ENCODE data around the gene SYT11. TPM values are rescaled to one million over a fixed set of nuclear protein-coding genes. Genes with fewer than 3 reads are reported as not detected.

SYT11 gene
- total and polyA plus RNA-seq, 4 donors = 0.91 to 22.4 (median 8.1) TPM

GRCh38 chr1:155909894-155910293, 50.5 kb downstream of the SYT11 start:
- H3K9ac ChIP-seq (ENCODE audit: insufficient read depth in 1 of 2, low read length in 2 of 2) = peak overlapping the region in 1 of 2 donors; percentile 94
- H3K36me3 ChIP-seq (ENCODE audit: control insufficient read depth in 4 of 4, insufficient read depth in 4 of 4, low read length in 4 of 4) = peaks cover 22 to 25% (median 25%) of the 10 kb centered on the region in 4 donors
- ATAC-seq (ENCODE audit: insufficient read depth, low FRiP score) (peak; percentile 44), DNase-seq (peak in 2 of 3 donors; percentile 15 to 34)
- 33 to 44% methylated on average over 4 of the region's 4 CpGs for WGBS, 2 donors
- H3K27me3 ChIP-seq (ENCODE audit: control insufficient read depth in 3 of 3, insufficient read depth in 3 of 3, low read length in 2 of 3) = no peaks in the 10 kb centered on the region
- H3K4me1 ChIP-seq (ENCODE audit: control insufficient read depth in 5 of 5, insufficient read depth in 5 of 5, low read length in 5 of 5) = peaks cover 0 to 10% (median 1%) of the 10 kb centered on the region in 5 donors
- H3K9me3 ChIP-seq (ENCODE audit: control insufficient read depth in 4 of 4, insufficient read depth in 3 of 4, low read length in 3 of 4) = no peaks in the 10 kb centered on the region
- H3K27ac ChIP-seq (ENCODE audit: low read depth in 1 of 2, low read length in 1 of 2) = peak overlapping the region in 1 of 2 donors; percentile 69
- no peak for TF ChIP-seq CTCF (IDR thresholded peaks at IDR 0.05; ENCODE audit: control extremely low read depth, extremely low read depth)
- H3K4me3 ChIP-seq = no peak overlapping the region

- peak overlapping the region; percentile 84 to 89 for H3K27ac ChIP-seq (ENCODE audit: low read depth in 1 of 2, low read length in 1 of 2)
- no peaks in the 10 kb centered on the region for H3K9me3 ChIP-seq (ENCODE audit: control insufficient read depth in 4 of 4, insufficient read depth in 3 of 4, low read length in 3 of 4)
- 3% methylated on average over 11 of the region's 11 CpGs for WGBS, 2 donors
- H3K4me1 ChIP-seq (ENCODE audit: control insufficient read depth in 5 of 5, insufficient read depth in 5 of 5, low read length in 5 of 5) = peaks cover 0 to 10% (median 1%) of the 10 kb centered on the region in 5 donors
- H3K4me3 ChIP-seq = peak overlapping the region; percentile 60
- no peak for ATAC-seq (ENCODE audit: insufficient read depth, low FRiP score)
- DNase-seq = peak; percentile 37 to 55 (median 54)
- H3K9ac ChIP-seq (ENCODE audit: insufficient read depth in 1 of 2, low read length in 2 of 2) = peak overlapping the region; percentile 59 to 94
- peaks cover 18 to 30% (median 24%) of the 10 kb centered on the region in 4 donors for H3K36me3 ChIP-seq (ENCODE audit: control insufficient read depth in 4 of 4, insufficient read depth in 4 of 4, low read length in 4 of 4)
- TF ChIP-seq CTCF (IDR thresholded peaks at IDR 0.05; ENCODE audit: control extremely low read depth, extremely low read depth) = no peak
- no peaks in the 10 kb centered on the region for H3K27me3 ChIP-seq (ENCODE audit: control insufficient read depth in 3 of 3, insufficient read depth in 3 of 3, low read length in 2 of 3)
These were observed 51.3 kb downstream of the SYT11 start for GRCh38 chr1:155910621-155911121.

GRCh38 chr1:155911156-155912055, 52.0 kb downstream of the SYT11 start, which contains the start of gene RIT1:
Gene RIT1 (minus strand): TSS chr1:155911349. CDS start chr1:155910761, 588 bp downstream.
- no peak for TF ChIP-seq CTCF (IDR thresholded peaks at IDR 0.05; ENCODE audit: control extremely low read depth, extremely low read depth)
- peak; percentile 87 to 91 (median 90) for DNase-seq
- peaks cover 0 to 10% (median 1%) of the 10 kb centered on the region in 5 donors for H3K4me1 ChIP-seq (ENCODE audit: control insufficient read depth in 5 of 5, insufficient read depth in 5 of 5, low read length in 5 of 5)
- no peaks in the 10 kb centered on the region for H3K27me3 ChIP-seq (ENCODE audit: control insufficient read depth in 3 of 3, insufficient read depth in 3 of 3, low read length in 2 of 3)
- ATAC-seq (ENCODE audit: insufficient read depth, low FRiP score) = peak; percentile 94
- H3K27ac ChIP-seq (ENCODE audit: low read depth in 1 of 2, low read length in 1 of 2) = peak within 1 kb of the TSS; percentile 84 to 89
- WGBS, 2 donors = 5 to 6% methylated on average over 34 of the region's 34 CpGs
- H3K4me3 ChIP-seq = peak within 1 kb of the TSS; percentile 60
- peaks cover 22 to 36% (median 27%) of the 10 kb centered on the region in 4 donors for H3K36me3 ChIP-seq (ENCODE audit: control insufficient read depth in 4 of 4, insufficient read depth in 4 of 4, low read length in 4 of 4)
- H3K9me3 ChIP-seq (ENCODE audit: control insufficient read depth in 4 of 4, insufficient read depth in 3 of 4, low read length in 3 of 4) = no peaks in the 10 kb centered on the region
- peak within 1 kb of the TSS; percentile 68 to 94 for H3K9ac ChIP-seq (ENCODE audit: insufficient read depth in 1 of 2, low read length in 2 of 2)

All from lung (tissue), 12 donors.